ENCODE data around the gene SVEP1.

SVEP1 gene

GRCh38 chr9:110463499-110463898 is 116.0 kb downstream of the SVEP1 start:
- Histone ChIP-seq H3K4me3 (ENCODE audit: insufficient read depth, low read depth, low read length, poor library complexity, severe bottlenecking) (no peak overlapping the region), H3K36me3 (ENCODE audit: control insufficient read depth, insufficient read depth, low read length) (no peaks in the 10 kb centered on the region), H3K9me3 (ENCODE audit: control insufficient read depth, low read length) (no peaks in the 10 kb centered on the region), H3K27ac (ENCODE audit: insufficient read depth, low read length, poor library complexity, severe bottlenecking) (no peak overlapping the region), H3K4me1 (ENCODE audit: control insufficient read depth, insufficient read depth, low read length, poor library complexity, severe bottlenecking) (no peaks in the 10 kb centered on the region), H3K27me3 (replicated peaks; ENCODE audit: control insufficient read depth, insufficient read depth, low read length, poor library complexity, severe bottlenecking) (no peaks in the 10 kb centered on the region)
- DNase-seq, result no peak

GRCh38 chr9:110457245-110457644 is 122.3 kb downstream of the SVEP1 start:
- Histone ChIP-seq H3K36me3 (ENCODE audit: control insufficient read depth, insufficient read depth, low read length) (no peaks in the 10 kb centered on the region), H3K27ac (ENCODE audit: insufficient read depth, low read length, poor library complexity, severe bottlenecking) (no peak overlapping the region), H3K4me1 (ENCODE audit: control insufficient read depth, insufficient read depth, low read length, poor library complexity, severe bottlenecking) (no peaks in the 10 kb centered on the region), H3K9me3 (ENCODE audit: control insufficient read depth, low read length) (no peaks in the 10 kb centered on the region), H3K27me3 (replicated peaks; ENCODE audit: control insufficient read depth, insufficient read depth, low read length, poor library complexity, severe bottlenecking) (no peaks in the 10 kb centered on the region), H3K4me3 (ENCODE audit: insufficient read depth, low read depth, low read length, poor library complexity, severe bottlenecking) (no peak overlapping the region)
- DNase-seq, result no peak

GRCh38 chr9:110456681-110457080 is 122.9 kb downstream of the SVEP1 start:
- DNase-seq, result no peak
- H3K4me3 ChIP-seq (ENCODE audit: insufficient read depth, low read depth, low read length, poor library complexity, severe bottlenecking), result no peak overlapping the region
- no peaks in the 10 kb centered on the region for H3K36me3 ChIP-seq (ENCODE audit: control insufficient read depth, insufficient read depth, low read length)
- H3K4me1 ChIP-seq (ENCODE audit: control insufficient read depth, insufficient read depth, low read length, poor library complexity, severe bottlenecking), result no peaks in the 10 kb centered on the region
- H3K27me3 ChIP-seq (replicated peaks; ENCODE audit: control insufficient read depth, insufficient read depth, low read length, poor library complexity, severe bottlenecking), result no peaks in the 10 kb centered on the region
- H3K9me3 ChIP-seq (ENCODE audit: control insufficient read depth, low read length), result no peaks in the 10 kb centered on the region
- no peak overlapping the region for H3K27ac ChIP-seq (ENCODE audit: insufficient read depth, low read length, poor library complexity, severe bottlenecking)

- H3K4me1 ChIP-seq (ENCODE audit: control insufficient read depth, insufficient read depth, low read length, poor library complexity, severe bottlenecking), result no peaks in the 10 kb centered on the region
- DNase-seq, result no peak
- no peaks in the 10 kb centered on the region for H3K27me3 ChIP-seq (replicated peaks; ENCODE audit: control insufficient read depth, insufficient read depth, low read length, poor library complexity, severe bottlenecking)
- H3K27ac ChIP-seq (ENCODE audit: insufficient read depth, low read length, poor library complexity, severe bottlenecking), result no peak overlapping the region
- no peaks in the 10 kb centered on the region for H3K9me3 ChIP-seq (ENCODE audit: control insufficient read depth, low read length)
- no peaks in the 10 kb centered on the region for H3K36me3 ChIP-seq (ENCODE audit: control insufficient read depth, insufficient read depth, low read length)
- no peak overlapping the region for H3K4me3 ChIP-seq (ENCODE audit: insufficient read depth, low read depth, low read length, poor library complexity, severe bottlenecking)
Observed at GRCh38 chr9:110455860-110456259, 123.7 kb downstream of the SVEP1 start.

- DNase-seq, result no peak
- no peaks in the 10 kb centered on the region for H3K36me3 ChIP-seq (ENCODE audit: control insufficient read depth, insufficient read depth, low read length)
- H3K27ac ChIP-seq (ENCODE audit: insufficient read depth, low read length, poor library complexity, severe bottlenecking), result no peak overlapping the region
Observed at GRCh38 chr9:110452227-110452801, 127.2 kb downstream of the SVEP1 start.

GRCh38 chr9:110451726-110452125 is 127.8 kb downstream of the SVEP1 start:
- no peak for DNase-seq
- H3K36me3 ChIP-seq (ENCODE audit: control insufficient read depth, insufficient read depth, low read length), result no peaks in the 10 kb centered on the region
- H3K4me1 ChIP-seq (ENCODE audit: control insufficient read depth, insufficient read depth, low read length, poor library complexity, severe bottlenecking), result no peaks in the 10 kb centered on the region
- H3K27me3 ChIP-seq (replicated peaks; ENCODE audit: control insufficient read depth, insufficient read depth, low read length, poor library complexity, severe bottlenecking), result no peaks in the 10 kb centered on the region
- no peaks in the 10 kb centered on the region for H3K9me3 ChIP-seq (ENCODE audit: control insufficient read depth, low read length)
- no peak overlapping the region for H3K27ac ChIP-seq (ENCODE audit: insufficient read depth, low read length, poor library complexity, severe bottlenecking)
- no peak overlapping the region for H3K4me3 ChIP-seq (ENCODE audit: insufficient read depth, low read depth, low read length, poor library complexity, severe bottlenecking)

More at GRCh38 chr9:110452227-110452801, 127.2 kb downstream of the SVEP1 start:
- no peaks in the 10 kb centered on the region for H3K9me3 ChIP-seq (ENCODE audit: control insufficient read depth, low read length)
- no peaks in the 10 kb centered on the region for H3K27me3 ChIP-seq (replicated peaks; ENCODE audit: control insufficient read depth, insufficient read depth, low read length, poor library complexity, severe bottlenecking)
- no peak overlapping the region for H3K4me3 ChIP-seq (ENCODE audit: insufficient read depth, low read depth, low read length, poor library complexity, severe bottlenecking)
- no peaks in the 10 kb centered on the region for H3K4me1 ChIP-seq (ENCODE audit: control insufficient read depth, insufficient read depth, low read length, poor library complexity, severe bottlenecking)

- Histone ChIP-seq H3K36me3 (ENCODE audit: control insufficient read depth, insufficient read depth, low read length) (no peaks in the 10 kb centered on the region), H3K9me3 (ENCODE audit: control insufficient read depth, low read length) (no peaks in the 10 kb centered on the region)
- DNase-seq, result no peak
Observed at GRCh38 chr9:110447476-110447875, 132.1 kb downstream of the SVEP1 start.

GRCh38 chr9:110446171-110446570 is 133.4 kb downstream of the SVEP1 start:
- DNase-seq, result no peak
- Histone ChIP-seq H3K9me3 (ENCODE audit: control insufficient read depth, low read length) (no peaks in the 10 kb centered on the region), H3K27ac (ENCODE audit: insufficient read depth, low read length, poor library complexity, severe bottlenecking) (no peak overlapping the region), H3K4me1 (ENCODE audit: control insufficient read depth, insufficient read depth, low read length, poor library complexity, severe bottlenecking) (no peaks in the 10 kb centered on the region), H3K27me3 (replicated peaks; ENCODE audit: control insufficient read depth, insufficient read depth, low read length, poor library complexity, severe bottlenecking) (no peaks in the 10 kb centered on the region), H3K36me3 (ENCODE audit: control insufficient read depth, insufficient read depth, low read length) (no peaks in the 10 kb centered on the region), H3K4me3 (ENCODE audit: insufficient read depth, low read depth, low read length, poor library complexity, severe bottlenecking) (no peak overlapping the region)

More at GRCh38 chr9:110447476-110447875, 132.1 kb downstream of the SVEP1 start:
- Histone ChIP-seq H3K27me3 (replicated peaks; ENCODE audit: control insufficient read depth, insufficient read depth, low read length, poor library complexity, severe bottlenecking) (no peaks in the 10 kb centered on the region), H3K4me3 (ENCODE audit: insufficient read depth, low read depth, low read length, poor library complexity, severe bottlenecking) (no peak overlapping the region), H3K27ac (ENCODE audit: insufficient read depth, low read length, poor library complexity, severe bottlenecking) (no peak overlapping the region), H3K4me1 (ENCODE audit: control insufficient read depth, insufficient read depth, low read length, poor library complexity, severe bottlenecking) (no peaks in the 10 kb centered on the region)

GRCh38 chr9:110444911-110445310 is 134.6 kb downstream of the SVEP1 start:
- H3K9me3 ChIP-seq (ENCODE audit: control insufficient read depth, low read length), result no peaks in the 10 kb centered on the region
- H3K36me3 ChIP-seq (ENCODE audit: control insufficient read depth, insufficient read depth, low read length), result no peaks in the 10 kb centered on the region
- H3K27me3 ChIP-seq (replicated peaks; ENCODE audit: control insufficient read depth, insufficient read depth, low read length, poor library complexity, severe bottlenecking), result no peaks in the 10 kb centered on the region
- H3K27ac ChIP-seq (ENCODE audit: insufficient read depth, low read length, poor library complexity, severe bottlenecking), result no peak overlapping the region
- no peak for DNase-seq
- H3K4me3 ChIP-seq (ENCODE audit: insufficient read depth, low read depth, low read length, poor library complexity, severe bottlenecking), result no peak overlapping the region
- H3K4me1 ChIP-seq (ENCODE audit: control insufficient read depth, insufficient read depth, low read length, poor library complexity, severe bottlenecking), result no peaks in the 10 kb centered on the region

- Histone ChIP-seq H3K9me3 (ENCODE audit: control insufficient read depth, low read length) (no peaks in the 10 kb centered on the region), H3K27me3 (replicated peaks; ENCODE audit: control insufficient read depth, insufficient read depth, low read length, poor library complexity, severe bottlenecking) (no peaks in the 10 kb centered on the region), H3K27ac (ENCODE audit: insufficient read depth, low read length, poor library complexity, severe bottlenecking) (no peak overlapping the region), H3K4me3 (ENCODE audit: insufficient read depth, low read depth, low read length, poor library complexity, severe bottlenecking) (no peak overlapping the region), H3K4me1 (ENCODE audit: control insufficient read depth, insufficient read depth, low read length, poor library complexity, severe bottlenecking) (no peaks in the 10 kb centered on the region), H3K36me3 (ENCODE audit: control insufficient read depth, insufficient read depth, low read length) (no peaks in the 10 kb centered on the region)
- DNase-seq, result no peak
Observed at GRCh38 chr9:110443866-110444220, 135.7 kb downstream of the SVEP1 start.

All from effector memory CD4-positive, alpha-beta T cell (primary cell).